Stimulated activated CD8-positive, alpha-beta memory T cell treated with anti-CD3 and anti-CD28 coated beads, Interleukin-4, amount 100 ng/mL, for 48 hours (primary cell): ENCODE measurements around the gene ATG2A.

ENCODE experiments used
- DNase-seq: peaks from one replicate; pipeline ENCODE4 v3.0.0-alpha.2; 2020

The ATG2A gene

DNA sequence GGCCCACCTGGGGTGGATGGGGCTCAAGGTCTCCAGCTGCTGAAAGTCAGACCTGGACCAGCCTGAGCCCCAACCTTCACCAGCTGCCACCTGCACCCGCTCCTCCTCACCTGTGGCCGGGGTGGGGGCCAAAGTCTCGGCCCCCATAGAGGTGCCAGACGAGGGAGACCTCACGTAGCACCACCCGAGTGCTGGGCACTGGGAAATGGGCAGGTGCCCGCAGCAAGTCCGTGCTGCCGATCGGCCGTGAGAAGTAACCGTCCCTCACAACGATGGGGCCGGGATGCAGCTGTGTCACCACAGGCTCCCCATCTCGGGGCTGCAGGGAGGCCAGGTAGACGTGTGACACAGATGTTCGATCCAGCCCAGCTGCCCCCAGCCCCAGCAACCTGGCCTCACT is 16.2 kb downstream of the ATG2A start:
- no peak for DNase-seq

DNA sequence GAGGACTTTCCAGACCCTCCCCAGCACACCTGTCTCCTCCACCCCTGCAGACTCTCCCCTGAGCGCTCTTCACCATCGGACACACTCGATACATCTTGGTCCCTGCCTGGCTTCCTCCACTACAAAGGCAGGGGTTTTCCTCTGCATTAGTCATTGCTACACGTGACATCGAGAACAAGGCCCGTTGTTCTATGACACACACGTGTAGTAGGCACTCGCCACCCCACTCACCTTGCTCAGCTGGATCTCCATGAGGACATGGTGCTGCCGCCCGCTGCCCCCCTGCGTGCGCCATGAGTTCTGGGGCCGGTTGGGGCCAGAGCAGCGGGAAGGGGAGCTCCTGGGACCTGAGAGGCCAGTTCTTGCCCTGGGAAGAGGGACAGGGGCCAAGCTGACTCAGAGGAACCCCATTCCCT is 16.7 kb downstream of the ATG2A start:
- DNase-seq = peak; percentile 69

DNA sequence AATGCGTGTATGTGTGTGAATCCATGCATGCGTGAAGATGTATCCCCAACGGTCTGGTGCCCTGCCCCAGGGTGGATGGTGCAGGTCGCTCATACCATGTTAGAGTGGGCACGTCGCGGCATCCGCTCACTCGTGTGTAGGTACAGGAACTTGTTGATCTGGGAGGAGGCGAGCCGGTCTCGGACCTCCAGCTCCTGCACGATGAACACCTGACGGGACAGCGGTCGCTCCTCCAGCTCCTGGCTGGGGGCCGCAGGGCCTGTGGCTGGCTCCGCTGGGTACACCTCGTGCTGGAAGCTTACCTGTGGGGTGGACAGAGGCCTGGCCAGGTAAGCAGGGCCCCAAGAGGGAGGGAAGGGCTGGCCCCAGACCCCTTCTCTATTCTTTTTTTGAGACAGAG is 18.5 kb downstream of the ATG2A start:
- no peak for DNase-seq

DNA sequence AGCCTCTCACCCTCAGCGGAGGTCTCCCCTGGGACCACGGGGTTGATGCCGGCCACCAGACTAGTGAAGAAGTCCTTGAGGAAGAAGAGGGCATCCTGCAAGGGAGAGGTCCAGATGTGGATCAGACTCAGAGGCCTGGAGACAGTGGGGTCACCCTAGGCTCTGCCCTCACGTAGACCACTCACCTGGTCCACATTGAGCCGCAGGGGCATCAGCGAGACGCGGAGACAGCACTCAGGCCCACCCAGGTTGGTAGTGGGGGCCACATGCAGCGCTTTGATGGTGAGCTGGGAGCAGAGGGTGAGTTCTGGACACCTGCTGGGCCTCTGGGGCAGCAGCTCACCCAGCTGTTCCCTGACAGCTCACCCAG is 18.9 kb downstream of the ATG2A start:
- no peak for DNase-seq

DNA sequence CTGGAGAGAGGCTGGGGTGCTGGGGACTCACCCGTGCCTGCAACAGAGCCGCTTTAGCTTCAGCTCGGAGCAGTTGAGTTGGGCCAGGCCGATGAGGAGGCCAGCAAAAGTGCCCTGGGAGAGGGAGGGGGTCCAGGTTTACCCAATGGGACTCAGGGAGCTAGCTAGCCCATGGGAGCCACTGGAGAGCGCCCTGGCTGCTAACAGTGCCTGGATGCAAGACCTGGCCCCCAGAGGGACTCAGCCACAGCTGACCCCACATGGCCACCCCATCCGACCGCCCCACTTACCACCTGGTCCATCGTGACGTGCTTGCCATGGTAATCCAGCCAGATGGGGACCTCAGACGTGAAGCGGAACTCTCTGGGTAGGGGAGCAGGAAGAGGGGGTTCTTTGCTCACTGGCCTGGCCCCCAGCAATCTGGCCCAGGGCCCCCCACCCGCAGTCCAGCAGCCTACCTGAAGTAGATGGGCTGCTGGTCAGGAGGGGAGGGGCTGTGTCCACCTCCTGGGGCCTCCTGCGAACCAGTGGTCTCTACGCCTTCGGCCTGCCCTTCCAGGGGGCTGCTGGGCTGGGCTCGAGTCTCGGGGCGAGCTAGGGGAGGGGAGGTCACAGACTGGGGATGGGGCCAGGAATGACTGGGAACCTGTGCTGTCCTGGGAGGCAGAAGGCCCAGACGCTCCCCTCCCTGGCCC is 19.5 kb downstream of the ATG2A start:
- no peak for DNase-seq

DNA sequence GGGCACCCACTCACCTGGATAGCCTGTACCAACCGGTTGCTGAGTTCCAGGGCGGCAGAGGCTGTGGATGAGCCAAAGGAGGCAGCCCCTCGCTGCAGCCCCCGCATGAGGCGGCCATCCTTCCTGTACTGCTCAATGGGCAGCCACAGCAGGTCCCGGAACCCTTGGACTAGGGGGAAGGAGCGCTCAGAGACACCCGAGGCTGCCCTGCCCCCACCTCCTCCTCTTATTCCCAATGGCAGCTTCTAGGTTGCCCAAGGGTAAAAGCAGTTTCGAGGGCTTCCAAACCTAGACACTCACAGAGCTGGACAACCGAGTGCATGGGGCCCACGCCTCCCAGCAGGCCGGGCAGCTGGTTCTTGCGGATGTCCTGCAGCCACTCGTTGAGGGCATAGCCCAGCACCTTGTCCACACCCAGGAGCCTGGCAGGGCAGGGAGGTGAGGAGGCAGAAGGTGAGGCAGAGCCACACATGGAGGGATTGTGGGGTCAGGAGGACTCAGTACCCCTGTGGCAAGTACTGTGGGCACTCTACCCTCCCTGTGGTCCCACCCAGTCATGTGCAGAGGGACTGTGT is 20.5 kb downstream of the ATG2A start:
- DNase-seq = no peak

DNA sequence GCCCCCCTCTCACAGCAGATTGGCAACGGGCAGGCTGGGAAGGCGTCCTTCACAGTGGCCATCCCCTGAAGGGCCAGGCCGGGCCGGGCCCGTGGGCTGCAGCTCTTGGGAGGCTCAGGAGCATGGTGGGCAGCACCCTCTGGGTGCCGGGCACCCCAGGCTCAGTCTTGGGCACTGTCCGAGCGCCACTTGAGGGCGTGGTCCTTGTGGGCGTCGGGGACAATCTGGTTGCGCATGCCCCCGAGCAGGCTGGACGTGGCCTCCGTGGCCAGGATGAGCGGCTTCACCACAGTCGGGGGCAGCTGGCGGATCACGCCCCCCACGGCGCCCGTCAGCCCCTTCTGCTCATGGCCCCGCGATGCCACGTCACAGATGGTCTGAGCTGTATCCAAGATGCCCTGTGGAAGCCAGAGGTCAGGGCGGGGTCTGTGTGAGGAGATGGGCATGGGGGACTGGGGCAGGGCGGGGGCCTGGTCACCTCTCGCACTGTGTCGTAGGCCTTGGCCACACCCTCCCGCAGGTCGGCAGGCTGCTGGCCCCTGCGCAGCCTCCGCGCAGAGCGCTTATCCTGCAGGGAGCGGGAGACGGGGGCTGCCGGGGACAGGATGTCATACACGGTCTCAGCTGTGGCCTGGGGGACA is 22.1 kb downstream of the ATG2A start:
- no peak for DNase-seq

DNA sequence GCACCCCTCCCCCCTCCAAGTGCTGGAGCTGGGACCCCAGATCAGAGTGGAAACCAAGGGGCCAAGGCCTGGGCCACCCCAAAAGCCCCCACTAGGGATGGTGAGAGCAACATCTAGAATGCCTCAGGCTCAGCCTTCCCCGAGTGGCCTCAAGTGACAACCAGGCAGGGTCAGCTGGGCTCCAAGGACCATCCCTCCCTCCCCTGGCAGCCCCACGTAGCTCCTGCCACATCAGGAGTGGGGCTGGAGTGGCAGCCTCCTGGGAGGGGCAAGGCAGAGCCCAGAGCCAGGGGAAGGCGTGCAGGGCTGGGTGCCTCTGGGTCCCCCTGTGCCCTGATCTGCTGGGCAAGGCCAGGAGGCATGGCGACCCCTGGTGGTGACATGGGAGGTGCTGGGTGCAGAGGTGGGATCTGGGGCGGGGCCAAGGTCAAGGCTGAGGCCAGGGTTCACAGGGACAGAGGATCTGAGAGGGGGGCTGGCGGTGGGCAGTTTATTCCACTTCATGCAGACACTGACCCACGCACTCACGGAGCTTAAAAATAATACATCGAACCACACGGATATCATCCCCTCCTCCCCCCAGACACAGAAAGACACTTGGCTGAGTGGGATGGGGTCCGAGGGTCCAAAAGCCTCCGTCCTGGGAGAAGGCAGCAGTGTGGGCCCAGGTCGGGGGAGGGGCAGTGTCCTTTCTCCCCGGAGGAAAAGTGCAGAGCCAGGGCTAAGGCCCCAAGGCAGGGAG is 22.8 kb downstream of the ATG2A start:
- DNase-seq = peak; percentile 99

DNA sequence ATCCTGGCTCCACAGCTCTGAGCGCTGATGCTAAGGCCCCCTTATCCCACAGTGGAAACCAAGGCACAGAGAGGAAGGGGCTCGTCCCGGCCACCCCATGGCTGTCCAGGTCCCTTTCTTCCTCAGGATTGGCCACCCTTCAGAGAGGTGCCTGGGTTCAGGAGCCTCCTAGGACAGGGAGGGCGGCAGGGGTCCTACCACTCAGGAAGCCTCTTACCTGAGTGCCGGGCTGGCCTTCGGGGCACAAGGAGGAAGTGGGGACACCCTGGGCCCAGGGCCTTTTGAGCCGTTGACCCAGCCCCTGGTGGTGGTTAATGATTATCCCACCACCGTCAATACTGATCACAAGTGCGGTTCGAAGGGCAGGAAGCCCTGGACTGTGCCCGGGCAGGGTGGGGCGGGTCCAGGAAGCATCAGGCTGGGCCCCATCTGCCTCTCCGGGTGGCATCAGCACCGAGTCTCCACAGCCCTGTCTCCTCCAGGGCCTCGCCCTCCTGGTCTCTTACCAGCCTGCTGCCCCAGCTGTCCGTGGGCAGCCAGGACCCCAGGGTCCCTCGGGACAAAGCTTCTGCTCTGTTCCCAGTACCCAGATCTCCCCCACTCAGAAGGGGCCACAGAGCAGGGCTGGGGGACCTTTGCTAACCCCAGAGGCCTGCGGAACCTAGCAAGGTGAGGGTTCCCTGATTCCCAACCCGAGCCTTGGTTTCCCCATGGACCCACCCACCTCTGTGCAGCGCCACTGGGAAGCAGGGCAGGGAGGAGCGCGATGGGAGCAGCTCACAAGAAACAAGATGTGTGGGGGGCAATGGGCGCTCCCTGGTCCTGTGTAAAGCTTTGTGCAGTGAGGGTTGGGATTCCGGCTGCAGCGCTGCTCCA is 23.6 kb downstream of the ATG2A start:
- DNase-seq = no peak

DNA sequence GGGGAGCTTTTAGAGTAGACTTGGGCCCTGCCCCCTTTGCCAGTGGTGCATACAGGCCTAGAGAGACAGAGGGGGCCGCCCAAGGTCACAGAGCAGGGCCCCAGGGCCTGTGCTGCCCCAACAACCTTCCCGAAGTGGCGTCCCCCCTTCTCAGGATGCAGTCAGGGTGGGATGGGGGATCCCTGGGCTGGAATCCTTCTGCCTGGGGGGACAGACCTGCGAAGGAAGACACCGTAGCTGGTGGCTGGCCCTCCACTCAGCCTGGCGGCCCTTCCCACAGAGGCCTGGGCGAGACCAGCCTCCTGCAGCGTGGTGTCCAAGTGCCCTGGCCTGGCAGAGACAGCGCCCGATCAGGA is 24.2 kb downstream of the ATG2A start:
- no peak for DNase-seq

DNA sequence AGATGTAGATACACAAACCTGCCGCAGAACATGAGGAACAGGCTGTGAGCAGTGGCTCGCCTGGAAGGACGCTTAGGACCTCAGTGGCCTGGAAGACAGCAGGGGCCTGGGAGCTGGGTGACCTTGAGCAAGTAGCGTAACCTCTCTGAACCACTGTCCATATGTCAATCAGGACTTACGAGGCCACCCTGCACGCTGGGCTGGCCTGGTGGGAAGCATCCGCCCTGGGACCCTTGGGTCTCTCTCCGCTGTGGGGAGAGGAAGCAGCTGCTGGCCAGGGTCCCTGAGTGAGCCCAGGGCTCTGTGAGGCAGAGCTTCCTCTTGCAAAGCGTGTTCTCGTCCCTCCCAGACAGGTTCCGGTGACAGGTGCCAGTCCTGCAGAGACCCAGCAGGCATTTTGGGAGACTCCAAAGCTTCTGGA is 24.6 kb downstream of the ATG2A start:
- no peak for DNase-seq

DNA sequence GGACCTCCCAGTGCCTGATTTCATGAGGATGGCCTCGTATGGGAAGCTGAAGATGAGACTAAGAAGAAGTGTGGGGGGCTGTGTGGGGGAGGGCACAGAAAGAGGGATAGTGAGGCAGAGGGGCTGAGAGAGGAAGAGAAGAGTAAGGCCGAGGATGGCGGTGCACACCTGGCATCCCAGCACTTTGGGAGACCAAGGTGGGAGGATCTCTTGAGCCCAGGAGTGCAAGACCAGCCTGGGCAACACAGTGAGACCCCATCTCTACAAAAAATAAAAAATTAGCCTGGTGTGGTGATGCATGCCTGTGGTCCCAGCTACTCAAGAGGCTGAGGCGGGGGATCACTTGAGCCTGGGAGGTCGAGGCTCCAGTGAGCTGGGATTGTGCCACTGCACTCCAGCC is 25.1 kb downstream of the ATG2A start:
- DNase-seq = no peak

DNA sequence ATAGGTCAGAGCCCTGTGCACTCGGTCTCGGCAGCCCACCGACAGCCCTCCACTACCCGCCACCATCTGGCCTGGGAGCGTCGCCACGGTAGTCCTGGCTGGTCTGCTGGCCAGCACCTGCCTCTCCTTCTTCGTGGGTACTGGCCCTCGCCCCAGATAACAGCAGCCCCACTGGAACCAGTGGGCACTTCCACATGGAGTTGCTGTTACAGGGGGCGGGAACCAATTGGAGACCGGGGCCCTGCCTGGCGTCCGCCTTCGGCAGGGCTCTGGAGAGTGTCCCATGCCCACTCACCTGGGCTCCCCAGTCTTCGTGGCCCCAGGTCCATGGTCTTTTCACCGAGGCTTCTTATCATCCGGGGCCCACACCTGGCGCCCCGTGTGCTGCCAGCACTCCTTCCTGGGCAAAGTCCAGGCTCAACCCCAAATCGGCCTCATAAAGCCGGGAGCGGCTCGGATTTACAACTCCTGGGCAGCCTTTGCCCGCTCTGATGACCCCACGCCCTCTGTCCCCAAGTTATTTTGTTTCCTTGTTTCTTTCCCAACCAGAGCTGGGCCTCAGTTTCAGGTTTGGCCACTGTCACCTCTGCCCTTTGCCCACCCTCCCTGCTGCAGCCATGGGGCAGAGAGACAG is 25.7 kb downstream of the ATG2A start:
- no peak for DNase-seq

DNA sequence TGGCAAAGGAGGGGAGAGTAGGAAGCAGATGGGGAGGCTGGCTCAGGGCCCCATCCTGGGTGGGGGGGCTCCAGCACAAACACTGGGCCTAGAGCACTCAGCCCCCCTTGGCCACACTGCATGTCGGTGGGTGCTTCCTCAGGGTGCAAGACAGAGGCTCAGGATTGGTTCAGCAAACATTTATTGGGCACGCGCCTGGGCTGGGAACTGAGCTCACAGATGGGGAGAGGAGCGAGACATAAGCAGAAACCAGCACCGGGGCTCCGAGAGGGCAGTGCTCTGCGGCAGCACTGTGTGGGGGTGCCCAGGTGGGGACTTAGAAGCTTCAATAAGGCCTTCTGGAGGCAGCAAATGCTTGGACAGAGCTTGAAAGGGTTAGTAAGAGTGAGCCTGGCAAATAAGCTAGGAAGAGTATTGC is 26.5 kb downstream of the ATG2A start:
- no peak for DNase-seq

DNA sequence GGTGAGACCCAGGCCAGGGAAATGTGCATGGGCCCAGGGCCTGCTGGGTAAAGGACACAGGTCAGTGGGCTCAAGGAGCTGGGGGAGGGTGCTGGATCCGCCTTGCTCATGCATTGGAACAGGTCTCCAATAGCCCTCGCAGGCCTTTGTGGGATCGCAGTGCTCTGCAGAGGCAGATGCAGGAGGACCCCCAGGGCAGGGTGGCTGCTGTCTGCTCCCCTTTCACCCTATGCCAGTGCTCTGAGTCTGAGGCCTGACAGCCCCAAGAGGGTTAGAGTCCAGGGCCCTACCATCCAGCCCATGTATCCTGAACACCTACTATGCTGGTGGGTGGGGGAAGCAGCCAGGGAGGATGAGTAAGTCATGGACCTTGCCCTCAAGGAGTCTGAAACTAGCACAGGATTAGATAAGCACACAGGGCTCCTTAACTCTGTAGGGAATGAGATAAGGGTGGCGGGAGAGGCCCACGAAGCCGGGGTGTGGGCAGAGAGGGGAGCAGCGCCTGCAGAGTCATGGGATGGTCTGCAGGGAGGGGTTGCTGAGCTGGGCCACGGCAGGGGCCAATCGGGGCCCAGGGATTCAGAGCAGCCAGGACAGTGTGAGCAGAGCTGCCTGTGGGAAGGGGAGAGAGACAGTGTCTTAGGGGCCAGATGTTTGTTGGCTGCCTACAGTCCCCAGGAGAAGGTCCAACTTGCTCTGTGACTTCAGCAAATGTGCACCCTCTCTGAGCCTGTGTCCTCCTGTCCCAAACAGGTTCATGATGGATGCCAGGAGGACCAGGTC is 28.1 kb downstream of the ATG2A start:
- no peak for DNase-seq

DNA sequence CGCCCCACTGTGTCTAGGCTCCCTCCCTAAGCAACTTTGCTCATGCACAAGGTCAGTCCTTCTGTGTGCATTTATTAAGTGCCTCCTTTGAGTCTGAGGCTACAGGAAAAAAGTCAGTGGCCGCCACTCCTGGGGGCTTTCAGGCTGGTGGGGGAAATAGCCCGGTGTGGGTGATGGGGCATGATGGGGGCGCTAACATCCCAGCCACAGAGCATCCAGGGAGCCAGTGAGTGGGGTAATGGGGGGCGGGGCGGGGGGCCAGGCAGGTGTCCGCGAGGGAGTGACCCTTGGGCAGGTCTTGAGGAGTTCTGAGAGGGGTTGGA is 28.6 kb downstream of the ATG2A start:
- DNase-seq = no peak

DNA sequence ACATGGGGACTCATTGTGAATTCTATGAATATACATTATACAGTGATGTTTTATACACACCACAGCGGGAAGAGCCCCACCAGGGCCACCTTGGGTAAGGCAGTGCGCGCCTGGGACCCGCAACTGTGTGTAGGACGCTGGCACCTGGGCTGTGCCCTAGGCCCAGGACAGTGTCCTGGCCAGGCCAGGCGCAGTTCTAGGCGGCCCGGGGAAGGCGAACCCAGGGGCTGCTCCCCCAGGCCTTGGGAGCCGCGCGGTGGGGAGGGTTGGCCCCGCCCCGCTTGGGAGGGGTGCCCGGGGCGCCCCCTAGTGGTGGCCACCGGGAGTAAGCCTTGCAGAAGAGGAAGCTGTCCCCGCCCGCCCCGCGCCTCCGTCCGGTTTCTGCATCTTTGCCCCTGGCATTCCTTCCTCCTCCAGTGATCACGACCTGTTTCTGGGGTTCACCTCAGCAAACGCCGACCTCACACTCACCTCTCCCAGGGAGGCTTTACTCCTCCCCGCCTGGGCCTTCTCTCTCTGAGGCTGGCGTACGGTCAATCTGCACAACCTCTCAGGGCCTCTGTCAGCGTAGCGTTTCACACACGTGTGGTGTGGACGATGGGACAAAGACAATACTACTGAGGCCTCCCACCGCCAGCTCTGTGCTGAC is 29.1 kb downstream of the ATG2A start:
- DNase-seq = peak; percentile 93

DNA sequence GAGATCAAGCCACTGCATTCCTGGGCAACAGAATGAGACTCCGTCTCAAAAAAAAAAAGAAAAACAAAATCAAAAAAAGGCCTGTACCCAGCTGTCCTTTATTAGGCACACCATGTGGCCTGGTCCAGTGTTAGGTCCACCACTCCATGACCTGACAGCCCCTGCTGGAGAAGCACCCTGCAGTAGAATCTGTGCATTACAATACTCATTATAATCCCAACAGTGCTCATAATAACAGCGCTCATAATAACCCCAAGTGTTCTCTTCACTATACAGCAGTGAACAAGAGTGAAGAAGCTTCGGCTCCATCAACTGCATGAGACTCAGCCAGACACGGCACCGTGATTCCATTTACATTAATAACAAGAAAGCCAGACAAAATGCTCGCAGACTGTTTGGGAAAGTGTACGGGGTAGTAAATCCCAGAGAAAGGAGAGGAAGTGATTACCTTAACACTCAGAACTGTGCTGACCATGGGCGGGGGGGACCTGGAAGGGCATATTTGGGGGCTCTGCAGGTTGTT is 29.7 kb downstream of the ATG2A start:
- no peak for DNase-seq

DNA sequence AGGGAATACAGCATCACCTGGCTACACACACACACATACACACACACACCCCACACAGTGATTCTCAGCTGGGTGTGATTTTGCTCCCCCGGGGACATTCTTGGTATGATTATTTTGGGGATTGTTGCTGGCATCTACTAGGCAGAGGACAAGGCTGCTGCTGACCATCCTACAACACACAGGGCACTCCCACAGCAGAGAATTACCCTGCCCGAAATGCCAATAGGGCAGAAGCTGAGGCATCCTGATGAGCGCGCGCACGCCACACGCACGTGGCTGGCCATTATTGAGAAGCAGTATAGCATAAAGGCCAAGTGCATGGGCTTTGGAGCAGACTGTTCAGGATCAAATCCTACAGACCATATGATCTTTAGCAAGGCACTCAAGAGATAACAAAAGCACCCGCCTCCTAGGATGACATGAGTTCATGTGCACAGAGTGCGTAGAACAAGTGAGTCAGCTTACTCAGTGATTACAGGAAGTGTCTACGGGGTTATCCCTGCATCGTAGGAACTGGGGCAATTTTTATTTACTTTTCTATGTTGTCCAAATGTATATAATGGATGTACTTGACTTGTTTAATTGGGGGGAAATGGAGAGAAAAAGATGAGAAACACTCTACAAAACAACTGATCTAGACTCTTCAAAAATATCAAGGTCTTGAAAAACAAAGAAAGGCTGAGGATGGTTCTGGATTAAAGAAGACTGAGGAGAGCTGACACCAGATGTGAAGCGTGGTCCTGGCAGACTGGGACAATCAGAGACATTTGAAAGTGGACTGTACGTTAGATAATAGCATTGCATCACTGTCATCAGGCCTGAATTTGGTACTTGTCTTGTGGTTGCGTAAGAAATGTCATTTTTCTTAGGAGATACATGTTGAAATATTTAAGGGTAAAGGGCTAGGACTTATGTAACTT is 31.4 kb downstream of the ATG2A start:
- no peak for DNase-seq

DNA sequence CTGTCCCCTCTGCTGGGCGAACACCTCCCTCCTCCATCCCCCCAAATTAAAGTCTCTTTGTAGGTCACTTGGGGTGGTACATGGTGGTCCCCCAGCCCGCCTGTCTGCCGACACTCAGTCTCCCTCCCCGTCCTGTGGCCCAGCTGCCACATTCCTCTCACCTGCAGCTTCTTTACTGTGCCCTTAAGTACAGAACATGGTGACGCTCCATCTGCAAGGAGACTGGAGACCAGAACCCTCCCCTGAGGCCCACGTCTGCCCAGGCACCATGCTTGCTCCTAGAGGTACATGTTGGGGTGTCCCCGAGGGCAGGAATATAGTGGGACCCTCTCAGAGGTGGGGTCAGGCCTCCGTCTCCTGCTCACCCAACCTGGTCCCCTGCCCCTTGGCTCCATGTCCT is 33.0 kb downstream of the ATG2A start:
- DNase-seq = no peak
